ENCODE results near the gene SLC35D2.
"Not testable (repeated sequence)": the region's sequence is repeated elsewhere in the genome, so short reads cannot be mapped to it uniquely, and the experiment has no call there.

SLC35D2 gene

GRCh38 chr9:96321515-96321914 is 62.0 kb downstream of the SLC35D2 start:
- Histone ChIP-seq H3K27ac (ENCODE audit: low read length) (no peak overlapping the region), H3K4me1 (ENCODE audit: insufficient read depth, low read length) (peaks cover 6% of the 10 kb centered on the region; the same call in 1 of the 2 replicates), H3K27me3 (ENCODE audit: insufficient read depth, low read length) (no peaks in the 10 kb centered on the region), H3K4me3 (ENCODE audit: low read length) (no peak overlapping the region), H3K9me3 (ENCODE audit: insufficient read depth, low read depth, low read length) (no peaks in the 10 kb centered on the region), H3K9ac (ENCODE audit: low read depth, low read length) (no peak overlapping the region), H3K36me3 (ENCODE audit: insufficient read depth, low read depth, low read length) (no peaks in the 10 kb centered on the region)

GRCh38 chr9:96320749-96321280 is 62.7 kb downstream of the SLC35D2 start:
- Histone ChIP-seq H3K27ac (ENCODE audit: low read length) (no peak overlapping the region), H3K9me3 (ENCODE audit: insufficient read depth, low read depth, low read length) (no peaks in the 10 kb centered on the region), H3K4me1 (ENCODE audit: insufficient read depth, low read length) (peaks cover 6% of the 10 kb centered on the region; the same call in 1 of the 2 replicates), H3K36me3 (ENCODE audit: insufficient read depth, low read depth, low read length) (no peaks in the 10 kb centered on the region), H3K27me3 (ENCODE audit: insufficient read depth, low read length) (no peaks in the 10 kb centered on the region), H3K9ac (ENCODE audit: low read depth, low read length) (no peak overlapping the region), H3K4me3 (ENCODE audit: low read length) (no peak overlapping the region)

GRCh38 chr9:96318921-96319565 is 64.5 kb downstream of the SLC35D2 start:
- Histone ChIP-seq H3K36me3 (ENCODE audit: insufficient read depth, low read depth, low read length) (no peaks in the 10 kb centered on the region), H3K27ac (ENCODE audit: low read length) (no peak overlapping the region), H3K9ac (ENCODE audit: low read depth, low read length) (no peak overlapping the region), H3K4me1 (ENCODE audit: insufficient read depth, low read length) (peaks cover 6% of the 10 kb centered on the region; the same call in 1 of the 2 replicates), H3K4me3 (ENCODE audit: low read length) (no peak overlapping the region), H3K27me3 (ENCODE audit: insufficient read depth, low read length) (no peaks in the 10 kb centered on the region), H3K9me3 (ENCODE audit: insufficient read depth, low read depth, low read length) (peaks cover under 1% of the 10 kb centered on the region; the same call in 1 of the 2 replicates)

- Histone ChIP-seq H3K27ac (ENCODE audit: low read length) (no peak overlapping the region), H3K4me3 (ENCODE audit: low read length) (no peak overlapping the region), H3K9ac (ENCODE audit: low read depth, low read length) (no peak overlapping the region), H3K4me1 (ENCODE audit: insufficient read depth, low read length) (peaks cover 6% of the 10 kb centered on the region; the same call in 1 of the 2 replicates), H3K27me3 (ENCODE audit: insufficient read depth, low read length) (no peaks in the 10 kb centered on the region), H3K36me3 (ENCODE audit: insufficient read depth, low read depth, low read length) (no peaks in the 10 kb centered on the region), H3K9me3 (ENCODE audit: insufficient read depth, low read depth, low read length) (peaks cover 16% of the 10 kb centered on the region)
Observed at GRCh38 chr9:96317335-96317980, 66.1 kb downstream of the SLC35D2 start.

GRCh38 chr9:96309850-96310249 is 73.7 kb downstream of the SLC35D2 start:
- Histone ChIP-seq H3K9ac (ENCODE audit: low read depth, low read length) (no peak overlapping the region), H3K27me3 (ENCODE audit: insufficient read depth, low read length) (no peaks in the 10 kb centered on the region), H3K36me3 (ENCODE audit: insufficient read depth, low read depth, low read length) (no peaks in the 10 kb centered on the region), H3K4me1 (ENCODE audit: insufficient read depth, low read length) (no peaks in the 10 kb centered on the region), H3K9me3 (ENCODE audit: insufficient read depth, low read depth, low read length) (peaks cover 28% of the 10 kb centered on the region), H3K4me3 (ENCODE audit: low read length) (no peak overlapping the region), H3K27ac (ENCODE audit: low read length) (no peak overlapping the region)

GRCh38 chr9:96306958-96307357 is 76.6 kb downstream of the SLC35D2 start:
- H3K4me1 ChIP-seq (ENCODE audit: insufficient read depth, low read length); H3K27ac ChIP-seq (ENCODE audit: low read length); H3K4me3 ChIP-seq (ENCODE audit: low read length); H3K27me3 ChIP-seq (ENCODE audit: insufficient read depth, low read length); H3K9me3 ChIP-seq (ENCODE audit: insufficient read depth, low read depth, low read length); H3K36me3 ChIP-seq (ENCODE audit: insufficient read depth, low read depth, low read length); H3K9ac ChIP-seq (ENCODE audit: low read depth, low read length): not testable (repeated sequence)

GRCh38 chr9:96305171-96305570 is 78.3 kb downstream of the SLC35D2 start:
- H3K36me3 ChIP-seq (ENCODE audit: insufficient read depth, low read depth, low read length): no peaks in the 10 kb centered on the region
- no peaks in the 10 kb centered on the region for H3K27me3 ChIP-seq (ENCODE audit: insufficient read depth, low read length)
- no peak overlapping the region for H3K27ac ChIP-seq (ENCODE audit: low read length)
- no peak overlapping the region for H3K4me3 ChIP-seq (ENCODE audit: low read length)
- no peaks in the 10 kb centered on the region for H3K4me1 ChIP-seq (ENCODE audit: insufficient read depth, low read length)
- no peaks in the 10 kb centered on the region for H3K9me3 ChIP-seq (ENCODE audit: insufficient read depth, low read depth, low read length)
- H3K9ac ChIP-seq (ENCODE audit: low read depth, low read length): no peak overlapping the region

GRCh38 chr9:96304230-96304629 is 79.3 kb downstream of the SLC35D2 start:
- H3K27me3 ChIP-seq (ENCODE audit: insufficient read depth, low read length): no peaks in the 10 kb centered on the region
- no peak overlapping the region for H3K4me3 ChIP-seq (ENCODE audit: low read length)
- no peaks in the 10 kb centered on the region for H3K9me3 ChIP-seq (ENCODE audit: insufficient read depth, low read depth, low read length)
- no peak overlapping the region for H3K27ac ChIP-seq (ENCODE audit: low read length)
- no peaks in the 10 kb centered on the region for H3K4me1 ChIP-seq (ENCODE audit: insufficient read depth, low read length)
- no peaks in the 10 kb centered on the region for H3K36me3 ChIP-seq (ENCODE audit: insufficient read depth, low read depth, low read length)
- H3K9ac ChIP-seq (ENCODE audit: low read depth, low read length): no peak overlapping the region

- Histone ChIP-seq H3K27ac (ENCODE audit: low read length) (no peak within 1 kb of the TSS), H3K4me1 (ENCODE audit: insufficient read depth, low read length) (no peaks in the 10 kb centered on the region), H3K27me3 (ENCODE audit: insufficient read depth, low read length) (no peaks in the 10 kb centered on the region), H3K36me3 (ENCODE audit: insufficient read depth, low read depth, low read length) (no peaks in the 10 kb centered on the region), H3K9me3 (ENCODE audit: insufficient read depth, low read depth, low read length) (no peaks in the 10 kb centered on the region), H3K9ac (ENCODE audit: low read depth, low read length) (no peak within 1 kb of the TSS), H3K4me3 (ENCODE audit: low read length) (no peak within 1 kb of the TSS)
Observed at GRCh38 chr9:96302021-96302420, 81.5 kb downstream of the SLC35D2 start, which contains the start of gene HSD17B3. TSS of gene HSD17B3 (minus strand) at chr9:96302176. CDS start at chr9:96302104, 72 bp downstream.

GRCh38 chr9:96299823-96300222 is 83.7 kb downstream of the SLC35D2 start:
- Histone ChIP-seq H3K27ac (ENCODE audit: low read length) (no peak overlapping the region), H3K9ac (ENCODE audit: low read depth, low read length) (no peak overlapping the region), H3K4me1 (ENCODE audit: insufficient read depth, low read length) (no peaks in the 10 kb centered on the region), H3K36me3 (ENCODE audit: insufficient read depth, low read depth, low read length) (no peaks in the 10 kb centered on the region), H3K27me3 (ENCODE audit: insufficient read depth, low read length) (no peaks in the 10 kb centered on the region), H3K9me3 (ENCODE audit: insufficient read depth, low read depth, low read length) (no peaks in the 10 kb centered on the region), H3K4me3 (ENCODE audit: low read length) (no peak overlapping the region)

- H3K9me3 ChIP-seq (ENCODE audit: insufficient read depth, low read depth, low read length): no peaks in the 10 kb centered on the region
- H3K36me3 ChIP-seq (ENCODE audit: insufficient read depth, low read depth, low read length): no peaks in the 10 kb centered on the region
- no peak overlapping the region for H3K4me3 ChIP-seq (ENCODE audit: low read length)
- H3K27ac ChIP-seq (ENCODE audit: low read length): no peak overlapping the region
- H3K27me3 ChIP-seq (ENCODE audit: insufficient read depth, low read length): no peaks in the 10 kb centered on the region
- no peak overlapping the region for H3K9ac ChIP-seq (ENCODE audit: low read depth, low read length)
- no peaks in the 10 kb centered on the region for H3K4me1 ChIP-seq (ENCODE audit: insufficient read depth, low read length)
Observed at GRCh38 chr9:96294159-96294545, 89.4 kb downstream of the SLC35D2 start.
